ENCODE measurements around the gene AOC2. TPM values are rescaled to one million over a fixed set of nuclear protein-coding genes. Genes with fewer than 3 reads are reported as not detected.

The AOC2 gene
- total and polyA plus RNA-seq, 9 of the 15 experiments (the other 6 are each of a cell fraction or from before 2014, with no cell fraction given), result 0.08 to 0.91 (median 0.49) TPM

DNA sequence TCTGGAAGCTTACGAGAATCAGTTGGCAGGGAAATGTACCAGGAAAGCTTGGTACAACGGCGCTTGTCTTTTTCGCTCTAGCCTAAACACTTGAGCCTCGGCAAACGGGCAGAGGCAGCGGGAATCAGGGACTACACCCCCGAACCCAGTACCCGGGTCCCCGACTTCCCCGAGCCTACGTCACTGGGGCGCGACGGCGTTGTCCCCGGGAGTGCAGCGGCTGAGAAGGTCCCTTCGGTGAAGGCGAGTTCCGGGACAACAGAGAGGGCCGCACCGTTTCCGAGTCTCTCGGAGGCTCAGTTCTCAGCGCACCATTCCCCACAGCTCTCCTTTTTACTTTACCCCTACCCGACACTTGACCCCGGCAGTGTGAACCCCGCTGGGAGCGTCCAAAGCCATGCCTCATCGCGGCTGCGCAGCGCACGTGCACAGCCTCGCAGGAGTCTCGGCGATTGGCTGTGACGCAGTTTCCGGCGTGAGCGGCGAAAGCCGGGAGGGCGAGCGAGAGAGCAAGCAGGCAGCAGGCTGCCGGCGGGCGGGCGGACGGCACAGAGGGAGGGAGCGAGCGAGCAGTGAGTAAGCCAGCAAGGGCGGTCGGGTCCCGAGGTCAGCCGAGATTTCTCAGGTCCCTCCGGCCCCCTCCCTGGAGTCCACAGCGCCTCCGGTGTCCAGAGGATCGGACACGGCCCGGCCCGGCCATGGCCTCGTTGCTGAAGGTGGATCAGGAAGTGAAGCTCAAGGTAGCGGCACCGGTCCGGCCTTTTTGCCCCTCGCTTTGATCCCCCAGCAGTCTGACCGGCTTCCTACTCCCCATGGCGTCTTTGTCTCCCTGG, 11.2 kb upstream of the AOC2 start, which contains the start of gene PSME3 (continued):
- TF ChIP-seq ESRRA (IDR thresholded peaks at IDR 0.05; ENCODE audit: borderline replicate concordance, low read depth) (peak; percentile 84), SMAD4 (CRISPR knock-in tag; conservative IDR thresholded peaks at IDR 0.05) (0 out of 2 replicates have a peak, but pooled peaks have one; percentile 37), ZNF778 (CRISPR knock-in tag; IDR thresholded peaks at IDR 0.05) (no peak), ASH1L (IDR thresholded peaks at IDR 0.05; ENCODE audit: borderline replicate concordance, low read depth, partially characterized antibody) (peak; percentile 53), POLR2B (IDR thresholded peaks at IDR 0.05; ENCODE audit: low read depth, partially characterized antibody) (peak; percentile 77), TEAD1 (CRISPR knock-in tag; IDR thresholded peaks at IDR 0.05) (peak in 1 of 2 experiments; percentile 50; a peak in 1 of 4 replicates), POLR2G (IDR thresholded peaks at IDR 0.05; ENCODE audit: low read depth, low read length) (peak; percentile 98), NR2C1 (IDR thresholded peaks at IDR 0.05) (peak; percentile 84), NR2C1 (tag; IDR thresholded peaks at IDR 0.05) (peak; percentile 78), GTF2F1 (IDR thresholded peaks at IDR 0.05; ENCODE audit: low read depth, low read length) (peak; percentile 81), ARNT (IDR thresholded peaks at IDR 0.05) (0 out of 4 replicates have a peak, but pooled peaks of 1 of the 2 experiments have one; percentile 72), RBM14 (IDR thresholded peaks at IDR 0.05; ENCODE audit: borderline replicate concordance, insufficient read depth, low read depth, low read length) (0 out of 2 replicates have a peak, but pooled peaks have one; percentile 52), CCNT2 (IDR thresholded peaks at IDR 0.05; ENCODE audit: borderline replicate concordance, extremely low read depth, insufficient read length, low read depth, low read length) (peak; percentile 65), ETS1 (conservative IDR thresholded peaks at IDR 0.05; ENCODE audit: control insufficient read depth, low read depth, low read length) (0 out of 2 replicates have a peak, but pooled peaks have one; percentile 32), TBL1XR1 (IDR thresholded peaks at IDR 0.05; ENCODE audit: low read length in 2 of 2) (peak in 1 of 2 experiments; percentile 61; a peak in 2 of 4 replicates), GATA2 (CRISPR knock-in tag; IDR thresholded peaks at IDR 0.05) (no peak), TARDBP (IDR thresholded peaks at IDR 0.05) (0 out of 2 replicates have a peak, but pooled peaks have one; percentile 14), GMEB1 (CRISPR knock-in tag; IDR thresholded peaks at IDR 0.05) (peak; percentile 67), MCM2 (IDR thresholded peaks at IDR 0.05; ENCODE audit: low read depth) (no peak)
- TF ChIP-seq, protein P1, sequence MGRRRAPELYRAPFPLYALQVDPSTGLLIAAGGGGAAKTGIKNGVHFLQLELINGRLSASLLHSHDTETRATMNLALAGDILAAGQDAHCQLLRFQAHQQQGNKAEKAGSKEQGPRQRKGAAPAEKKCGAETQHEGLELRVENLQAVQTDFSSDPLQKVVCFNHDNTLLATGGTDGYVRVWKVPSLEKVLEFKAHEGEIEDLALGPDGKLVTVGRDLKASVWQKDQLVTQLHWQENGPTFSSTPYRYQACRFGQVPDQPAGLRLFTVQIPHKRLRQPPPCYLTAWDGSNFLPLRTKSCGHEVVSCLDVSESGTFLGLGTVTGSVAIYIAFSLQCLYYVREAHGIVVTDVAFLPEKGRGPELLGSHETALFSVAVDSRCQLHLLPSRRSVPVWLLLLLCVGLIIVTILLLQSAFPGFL (CRISPR knock-in tag; IDR thresholded peaks at IDR 0.05), result 0 out of 2 replicates have a peak, but pooled peaks have one; percentile 67
